ENCODE results near the gene BNC2.

GRCh38 chr9:16526380-16526779 is 344.1 kb downstream of the BNC2 start:
- TF ChIP-seq CTCF (conservative IDR thresholded peaks at IDR 0.05), result no peak
- no peak for TF ChIP-seq EZH2 (IDR thresholded peaks at IDR 0.05; ENCODE audit: low read depth)

All from PC-9 (cell line).